Sigmoid colon (tissue), 3 donors: ENCODE data around the gene NODAL.

Experiments
- POLR2A ChIP-seq, 2 donors: fragments of 450-650 bp; IDR thresholded peaks; one replicate each; pipeline ENCODE4 v1.6.1; 2016; ENCODE audit warnings: antibody characterized with exemption in 2 of 2, mild to moderate bottlenecking in 2 of 2, moderate library complexity in 2 of 2
- TF ChIP-seq, protein P1 (sequence below), 4 experiments: fragments of 450-650 bp in 3 of 4; fragments of 200-600 bp in 1 of 4; IDR thresholded peaks; one replicate each; pipeline ENCODE4 v1.5.1; 2016 to 2019; ENCODE audit warnings: antibody characterized with exemption in 4 of 4, mild to moderate bottlenecking in 3 of 4, moderate library complexity in 2 of 4

DNA sequence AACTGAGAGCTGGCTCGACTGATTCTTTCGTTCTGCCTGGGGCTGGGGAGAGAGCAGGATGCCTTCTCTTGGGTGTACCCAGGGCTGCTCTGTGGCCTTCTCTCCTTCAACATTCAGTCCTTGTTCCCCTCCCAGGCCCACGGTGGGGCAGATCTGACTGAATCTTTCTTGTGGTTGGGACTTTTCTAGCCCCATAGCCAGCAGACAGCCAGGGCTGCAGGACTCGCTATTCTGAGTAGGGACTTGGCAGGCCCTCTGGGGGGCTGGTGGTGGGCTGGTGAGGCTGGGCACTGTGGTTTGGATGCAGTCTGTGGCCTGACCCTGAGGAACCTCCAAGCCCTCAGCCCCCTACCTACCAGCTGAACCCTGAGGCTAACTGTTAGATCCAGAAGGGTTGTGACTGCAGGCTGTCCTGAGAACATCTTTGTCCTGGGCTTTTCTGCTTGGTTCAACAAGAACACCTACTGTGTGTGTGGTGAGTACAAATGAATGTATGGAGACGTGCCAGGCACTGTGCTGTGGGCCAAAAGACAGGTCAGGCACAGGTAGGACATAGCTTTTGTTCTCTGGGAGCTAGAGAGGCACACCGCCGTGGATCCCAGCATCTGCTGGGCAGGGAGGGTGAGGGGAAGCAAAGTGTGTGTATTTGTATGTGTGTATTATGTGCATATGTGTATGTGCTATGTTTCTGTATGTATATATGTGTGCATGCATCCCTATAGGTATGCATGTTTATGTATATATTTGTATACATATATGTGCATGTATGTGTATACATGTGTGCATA is 35.0 kb upstream of the NODAL start:
- TF ChIP-seq, protein P1, sequence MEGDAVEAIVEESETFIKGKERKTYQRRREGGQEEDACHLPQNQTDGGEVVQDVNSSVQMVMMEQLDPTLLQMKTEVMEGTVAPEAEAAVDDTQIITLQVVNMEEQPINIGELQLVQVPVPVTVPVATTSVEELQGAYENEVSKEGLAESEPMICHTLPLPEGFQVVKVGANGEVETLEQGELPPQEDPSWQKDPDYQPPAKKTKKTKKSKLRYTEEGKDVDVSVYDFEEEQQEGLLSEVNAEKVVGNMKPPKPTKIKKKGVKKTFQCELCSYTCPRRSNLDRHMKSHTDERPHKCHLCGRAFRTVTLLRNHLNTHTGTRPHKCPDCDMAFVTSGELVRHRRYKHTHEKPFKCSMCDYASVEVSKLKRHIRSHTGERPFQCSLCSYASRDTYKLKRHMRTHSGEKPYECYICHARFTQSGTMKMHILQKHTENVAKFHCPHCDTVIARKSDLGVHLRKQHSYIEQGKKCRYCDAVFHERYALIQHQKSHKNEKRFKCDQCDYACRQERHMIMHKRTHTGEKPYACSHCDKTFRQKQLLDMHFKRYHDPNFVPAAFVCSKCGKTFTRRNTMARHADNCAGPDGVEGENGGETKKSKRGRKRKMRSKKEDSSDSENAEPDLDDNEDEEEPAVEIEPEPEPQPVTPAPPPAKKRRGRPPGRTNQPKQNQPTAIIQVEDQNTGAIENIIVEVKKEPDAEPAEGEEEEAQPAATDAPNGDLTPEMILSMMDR (IDR thresholded peaks at IDR 0.05) = no peak
- no peak for TF ChIP-seq POLR2A (IDR thresholded peaks at IDR 0.05)
